Mammary epithelial cell (primary cell): ENCODE data around the gene TMEM86B.

Experiments used
- EZH2 ChIP-seq: IDR thresholded peaks from 2 replicates; pipeline ENCODE4 v1.6.1; 2012; ENCODE audit warnings: low read length, inconsistent platforms, borderline replicate concordance
- TF ChIP-seq, protein P1 (sequence below), 2 donors: IDR thresholded peaks in 1 of 2; conservative IDR thresholded peaks in 1 of 2; 2 replicates each; pipeline ENCODE4 v1.5.1; 2011 to 2012; ENCODE audit warnings: inconsistent platforms in 2 of 2, low read length in 2 of 2, mild to moderate bottlenecking in 2 of 2, control low read depth in 1 of 2, low read depth in 1 of 2; ENCODE audit not compliant: insufficient read depth in 1 of 2; ENCODE audit errors: extremely low read depth in 1 of 2

DNA sequence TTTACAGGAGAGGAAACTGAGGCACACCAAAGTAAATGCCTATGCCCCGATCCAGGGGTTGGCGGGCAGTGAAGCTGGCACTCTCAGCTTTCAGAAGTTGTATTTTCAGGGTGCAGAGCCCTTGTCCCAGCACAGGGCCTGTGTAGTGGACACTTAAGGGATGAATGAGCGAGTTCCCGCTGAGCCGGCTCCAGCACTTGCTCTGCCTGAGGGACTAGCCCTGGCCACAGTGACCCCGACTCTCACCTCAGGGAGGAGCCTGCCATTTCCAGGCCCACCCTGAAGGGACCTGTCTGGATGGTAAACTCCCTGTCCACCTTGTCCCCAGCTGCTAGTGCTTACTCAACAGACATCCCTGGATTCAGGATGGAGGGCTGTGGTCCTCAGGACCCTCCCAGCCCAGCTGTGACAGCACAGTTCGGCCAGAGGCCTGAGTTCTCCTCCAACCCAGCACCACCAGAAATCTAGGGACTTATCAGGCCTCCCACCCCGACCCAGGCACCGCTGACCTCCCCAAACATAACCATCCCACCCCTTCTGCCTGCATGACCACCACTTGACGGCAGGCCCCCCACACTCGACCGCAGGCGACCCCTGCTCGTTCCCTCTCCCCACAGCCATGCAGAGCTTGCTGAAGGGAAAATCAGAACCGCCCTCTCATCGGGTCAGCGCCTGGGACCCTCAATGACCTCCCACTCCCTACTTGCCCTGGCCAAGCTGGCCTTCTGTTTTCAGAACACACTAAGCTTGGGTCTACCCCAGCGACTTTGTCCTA, 21.9 kb upstream of the TMEM86B start:
- TF ChIP-seq, protein P1, sequence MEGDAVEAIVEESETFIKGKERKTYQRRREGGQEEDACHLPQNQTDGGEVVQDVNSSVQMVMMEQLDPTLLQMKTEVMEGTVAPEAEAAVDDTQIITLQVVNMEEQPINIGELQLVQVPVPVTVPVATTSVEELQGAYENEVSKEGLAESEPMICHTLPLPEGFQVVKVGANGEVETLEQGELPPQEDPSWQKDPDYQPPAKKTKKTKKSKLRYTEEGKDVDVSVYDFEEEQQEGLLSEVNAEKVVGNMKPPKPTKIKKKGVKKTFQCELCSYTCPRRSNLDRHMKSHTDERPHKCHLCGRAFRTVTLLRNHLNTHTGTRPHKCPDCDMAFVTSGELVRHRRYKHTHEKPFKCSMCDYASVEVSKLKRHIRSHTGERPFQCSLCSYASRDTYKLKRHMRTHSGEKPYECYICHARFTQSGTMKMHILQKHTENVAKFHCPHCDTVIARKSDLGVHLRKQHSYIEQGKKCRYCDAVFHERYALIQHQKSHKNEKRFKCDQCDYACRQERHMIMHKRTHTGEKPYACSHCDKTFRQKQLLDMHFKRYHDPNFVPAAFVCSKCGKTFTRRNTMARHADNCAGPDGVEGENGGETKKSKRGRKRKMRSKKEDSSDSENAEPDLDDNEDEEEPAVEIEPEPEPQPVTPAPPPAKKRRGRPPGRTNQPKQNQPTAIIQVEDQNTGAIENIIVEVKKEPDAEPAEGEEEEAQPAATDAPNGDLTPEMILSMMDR (conservative IDR thresholded peaks at IDR 0.05 in 1 of 2, IDR thresholded peaks at IDR 0.05 in 1 of 2; ENCODE audit: extremely low read depth in 1 of 2, insufficient read depth in 1 of 2, low read depth in 1 of 2, low read length in 2 of 2), result no peak
- no peak for TF ChIP-seq EZH2
